Femur (tissue), 1 donor: ENCODE measurements around the gene PTPRE.

Experiments
- DNase-seq: peaks from one replicate; pipeline ENCODE4 v3.0.0-alpha.2; 2017

Gene PTPRE

DNA sequence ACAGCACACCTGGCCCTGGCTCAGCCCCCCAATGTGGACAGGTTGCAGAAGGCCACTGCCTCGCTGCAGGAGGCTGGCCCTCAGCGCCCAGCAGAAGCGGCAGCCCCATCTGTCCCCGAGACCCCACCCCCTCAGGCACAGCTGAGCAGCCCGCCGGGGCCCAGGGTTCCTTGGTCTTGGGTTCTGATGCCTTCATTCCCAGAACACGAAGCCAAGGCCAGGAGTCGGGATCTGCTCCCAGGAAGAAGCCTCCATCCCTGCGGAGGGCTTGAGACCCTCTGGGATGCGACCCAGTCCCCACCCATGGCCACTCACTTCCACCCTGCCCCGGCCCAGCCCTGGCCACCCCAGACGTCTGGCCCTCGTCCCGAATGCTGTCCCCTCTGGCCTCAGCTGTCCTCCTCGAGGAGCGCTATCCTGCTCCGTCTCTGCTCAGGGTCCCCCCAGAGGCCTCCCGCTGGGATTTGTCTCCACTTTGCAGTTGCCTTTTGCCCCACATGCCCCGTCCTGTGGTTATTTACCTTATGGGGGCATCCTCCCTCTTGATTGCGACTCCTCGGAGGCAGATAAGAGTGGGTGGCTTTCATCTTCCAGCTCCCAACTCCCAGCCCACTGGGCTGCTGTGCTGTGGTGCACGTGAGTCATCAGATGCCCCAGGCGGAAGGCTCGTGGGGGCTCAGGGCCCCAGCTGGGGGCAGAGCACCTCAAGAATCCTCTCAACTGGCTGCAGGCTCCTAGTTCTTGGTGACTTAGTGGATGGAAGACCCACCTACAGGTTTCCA lies 121.8 kb downstream of the PTPRE start:
- peak; percentile 15 for DNase-seq

DNA sequence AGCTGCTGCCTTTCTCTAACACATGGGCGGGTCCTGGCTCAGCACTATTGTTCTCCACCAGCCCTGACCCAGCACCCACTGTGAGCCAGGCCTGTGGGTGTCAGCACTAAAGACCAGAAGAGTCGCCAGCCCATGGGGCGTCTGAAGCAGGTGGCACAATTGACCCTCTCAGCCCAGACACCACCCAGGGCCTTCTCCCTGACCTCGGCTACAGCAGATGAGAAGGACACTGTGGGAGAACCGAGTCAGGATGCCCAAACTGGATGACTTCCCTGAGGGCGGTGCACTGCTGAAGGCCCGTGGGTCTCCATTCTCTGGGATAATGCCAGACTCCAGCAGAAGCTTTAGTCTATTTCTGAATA lies 122.4 kb downstream of the PTPRE start:
- no peak for DNase-seq

DNA sequence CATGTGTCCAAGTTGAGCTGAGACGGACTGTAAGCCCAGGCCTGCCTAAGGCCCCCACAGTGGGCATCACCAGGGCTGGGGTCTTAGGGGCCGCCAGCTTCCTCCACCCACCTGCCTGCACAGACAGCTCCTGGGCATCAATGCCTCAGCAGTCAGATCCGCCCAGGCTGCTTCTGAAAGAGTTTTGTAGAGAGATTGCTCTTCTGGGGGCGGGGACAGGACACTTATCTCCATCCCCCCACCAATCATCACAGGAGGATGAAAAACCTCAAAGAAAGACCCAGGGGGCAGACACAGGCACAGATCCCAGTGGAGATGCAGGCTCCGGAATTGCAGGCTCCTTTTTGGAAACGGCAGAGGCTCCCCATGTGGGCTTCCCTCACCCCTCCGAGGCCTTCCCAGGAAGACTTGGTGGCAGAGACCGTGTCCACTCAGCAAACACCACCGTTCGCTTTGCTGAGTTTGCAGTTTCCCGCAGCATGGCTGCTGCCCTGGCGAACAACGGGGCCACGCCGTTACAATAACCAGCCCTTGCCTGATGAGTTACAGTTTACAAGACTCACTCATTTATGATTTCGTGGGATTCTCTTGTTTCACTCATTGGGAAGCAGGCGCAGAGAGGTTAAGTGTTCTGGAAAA lies 122.9 kb downstream of the PTPRE start:
- no peak for DNase-seq

DNA sequence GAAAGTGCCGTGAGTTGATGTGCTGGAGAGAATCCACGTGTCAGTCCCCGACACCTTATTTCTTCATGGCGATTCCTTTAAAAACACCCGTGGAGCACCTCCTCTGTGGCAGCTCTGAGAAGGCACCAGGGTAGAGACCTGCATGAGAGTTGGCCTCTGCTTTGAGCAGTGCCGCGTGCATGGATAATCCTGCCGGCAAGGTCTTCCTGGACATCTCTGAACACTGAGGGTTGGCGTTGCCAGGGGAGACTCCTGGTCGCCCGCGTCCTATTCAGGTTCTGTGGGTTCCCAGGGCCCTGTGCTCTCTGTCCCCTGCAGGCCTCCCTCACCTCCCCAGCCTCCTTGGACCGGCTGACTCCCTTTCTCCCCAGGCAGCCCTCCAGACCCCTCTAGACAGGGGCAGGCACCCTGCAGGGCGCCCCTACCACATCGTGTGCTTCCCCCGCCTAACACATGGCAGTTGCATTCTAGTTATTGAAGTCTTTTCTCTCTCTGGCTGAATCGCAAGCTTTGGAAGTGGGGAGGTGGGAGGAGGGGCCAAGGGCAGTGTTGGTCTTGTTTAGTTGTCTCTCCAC lies 123.7 kb downstream of the PTPRE start:
- DNase-seq = no peak

DNA sequence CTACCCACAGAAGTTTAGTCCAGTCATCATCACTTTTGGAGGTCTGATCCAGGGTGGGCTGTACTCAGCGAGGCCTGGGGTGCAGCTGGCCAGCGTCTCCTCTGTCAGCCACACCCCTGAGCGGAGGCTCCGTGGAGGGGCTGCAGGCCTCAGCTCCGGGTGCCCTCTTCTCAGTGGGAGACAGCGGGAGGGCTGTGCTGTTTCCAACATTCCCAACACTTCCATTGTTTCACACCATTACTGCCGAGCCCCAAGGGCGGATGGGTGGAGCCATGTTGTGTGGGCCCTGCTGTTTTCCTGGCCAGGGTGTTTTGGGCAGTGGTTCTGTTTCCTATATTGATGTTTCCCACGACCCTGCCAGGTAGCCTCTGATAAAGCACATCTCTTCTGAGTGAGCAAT lies 124.3 kb downstream of the PTPRE start:
- DNase-seq = no peak

DNA sequence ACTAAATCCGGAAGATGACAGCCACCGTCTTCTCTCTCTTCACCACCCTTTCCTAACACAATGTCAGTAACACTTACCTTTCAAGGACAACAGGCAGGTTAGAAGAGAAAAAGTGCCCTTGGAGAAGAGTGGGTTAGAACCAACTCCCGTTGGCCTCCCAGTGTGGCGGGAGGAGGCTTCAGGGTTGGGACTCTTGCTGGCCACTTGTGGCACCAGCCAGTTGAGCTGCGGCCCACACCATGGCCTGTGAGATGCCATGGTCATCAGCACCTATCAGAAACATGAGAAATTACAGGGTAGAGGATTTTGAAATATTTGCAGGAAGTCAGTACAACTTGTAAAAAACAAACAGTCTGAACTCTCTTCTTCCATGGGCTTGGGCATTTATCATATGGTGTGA lies 125.6 kb downstream of the PTPRE start:
- no peak for DNase-seq

DNA sequence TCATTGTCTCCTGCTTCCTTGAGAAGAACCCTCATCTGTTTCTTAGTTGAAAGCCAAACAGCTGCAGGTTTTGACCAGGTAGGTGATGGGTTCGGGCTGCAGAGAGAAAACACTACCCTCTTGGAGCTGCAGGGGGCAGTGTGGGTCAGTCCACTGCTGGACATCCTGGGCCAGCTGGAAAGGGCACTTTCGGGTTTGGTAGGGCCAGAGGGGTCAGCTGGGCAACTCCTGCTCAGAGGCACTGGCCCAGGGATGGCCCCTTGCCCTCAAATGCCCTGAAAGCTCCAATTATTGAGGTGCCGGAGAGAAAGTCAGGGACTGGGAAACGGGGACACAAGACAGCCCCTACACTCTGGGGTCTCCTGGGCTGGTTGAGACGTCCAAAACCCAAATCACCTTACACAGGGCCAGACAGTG lies 128.7 kb downstream of the PTPRE start:
- DNase-seq = no peak

DNA sequence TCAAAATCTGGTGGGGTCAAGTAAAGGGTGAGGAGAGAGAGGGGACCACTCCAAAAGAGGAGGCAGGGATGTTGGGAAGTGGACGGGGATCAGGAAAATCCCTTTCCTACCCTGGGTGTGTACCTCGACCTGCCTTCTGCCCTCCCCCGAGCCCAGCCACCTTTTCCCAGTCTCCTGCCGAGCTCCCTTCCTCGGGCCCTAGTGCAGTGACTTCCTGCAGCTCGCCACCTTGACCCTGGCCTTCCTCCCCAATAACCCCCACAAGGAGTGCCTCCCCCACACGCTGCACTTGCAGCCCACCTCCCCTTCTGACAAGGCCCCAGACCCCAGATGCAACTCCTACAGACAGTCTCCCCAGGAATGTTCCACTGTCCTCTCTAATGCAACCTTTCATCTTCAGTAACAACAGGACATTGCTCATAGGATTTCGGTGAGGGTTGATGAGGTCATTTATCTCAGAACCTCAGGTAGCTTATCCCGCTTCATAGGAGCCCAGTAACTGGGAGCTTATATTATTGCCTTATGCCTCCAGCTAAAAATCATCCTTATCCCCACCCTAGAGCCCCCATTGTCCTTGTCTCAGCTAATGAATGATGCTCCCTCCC lies 129.2 kb downstream of the PTPRE start:
- DNase-seq = no peak

DNA sequence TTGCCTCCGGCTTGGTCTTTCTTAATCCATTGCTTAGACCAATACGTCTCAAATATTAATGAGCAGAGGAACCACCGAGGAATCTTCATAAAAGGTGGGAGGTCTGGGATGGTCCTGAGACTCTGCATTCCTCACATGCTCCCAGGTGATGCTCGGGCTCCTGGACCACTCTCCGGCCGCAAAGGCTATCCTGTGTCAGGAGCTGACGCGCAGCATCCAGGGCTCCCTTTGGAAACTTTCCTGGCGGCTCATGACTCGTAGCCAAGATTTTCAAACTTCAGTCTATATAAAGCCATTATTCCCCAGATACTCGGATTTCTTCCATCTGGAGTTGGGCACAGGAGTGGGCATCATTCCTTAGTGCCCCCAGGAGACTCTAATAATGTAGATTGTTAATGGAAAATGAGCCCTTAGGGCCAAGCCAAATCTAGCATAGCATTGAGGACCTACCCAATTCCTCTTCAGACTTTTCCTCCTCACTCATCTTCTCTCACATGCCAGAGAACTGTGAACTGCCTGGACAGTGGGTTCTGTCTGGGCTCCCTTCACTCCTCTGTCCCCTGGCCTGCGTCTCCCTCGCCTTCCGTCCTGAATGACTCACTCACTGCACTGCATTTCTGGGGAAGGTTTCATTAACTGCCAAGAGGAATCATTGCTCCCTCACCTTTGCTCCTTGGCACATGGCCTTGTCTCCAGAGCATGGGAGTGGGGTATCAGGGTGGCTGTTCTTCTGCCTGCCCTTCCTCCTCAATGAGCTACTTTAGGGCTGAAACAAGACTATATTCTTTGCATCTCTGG lies 130.0 kb downstream of the PTPRE start:
- DNase-seq = no peak

DNA sequence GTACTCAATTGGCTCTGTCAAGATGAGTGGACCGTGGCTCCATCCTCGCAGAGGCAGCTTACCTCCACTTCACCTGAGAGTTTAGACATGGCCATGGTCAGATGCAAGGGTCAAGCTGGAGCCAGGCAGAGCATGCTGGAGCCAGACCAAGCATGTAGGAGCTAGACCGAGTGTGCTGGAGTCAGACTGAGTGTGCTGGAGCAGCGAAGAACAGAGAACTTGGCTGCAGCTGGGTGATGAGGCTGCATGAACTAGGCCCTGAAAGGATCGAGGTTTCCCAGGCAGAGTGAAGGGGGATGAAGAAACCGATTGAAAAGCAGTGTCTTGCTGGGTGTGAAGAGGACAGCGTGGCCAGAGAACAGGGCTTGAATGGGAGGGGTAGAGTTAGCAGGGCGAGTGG lies 133.2 kb downstream of the PTPRE start:
- DNase-seq = no peak

DNA sequence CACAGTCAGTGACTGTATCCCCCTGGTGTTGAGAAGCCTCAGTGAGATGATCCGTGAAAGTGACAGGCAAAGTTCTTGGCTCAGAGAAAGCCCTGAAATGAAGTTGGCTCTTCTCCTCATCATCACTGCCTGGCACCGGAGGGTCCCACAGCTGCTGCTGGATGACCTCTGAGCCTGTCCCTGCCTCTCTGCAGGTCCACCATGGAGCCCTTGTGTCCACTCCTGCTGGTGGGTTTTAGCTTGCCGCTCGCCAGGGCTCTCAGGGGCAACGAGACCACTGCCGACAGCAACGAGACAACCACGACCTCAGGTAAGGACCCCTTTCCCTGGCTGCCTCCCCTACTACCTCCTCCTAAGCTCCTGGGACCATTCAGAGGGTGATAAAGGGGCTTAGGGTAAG lies 133.8 kb downstream of the PTPRE start:
- DNase-seq = no peak

DNA sequence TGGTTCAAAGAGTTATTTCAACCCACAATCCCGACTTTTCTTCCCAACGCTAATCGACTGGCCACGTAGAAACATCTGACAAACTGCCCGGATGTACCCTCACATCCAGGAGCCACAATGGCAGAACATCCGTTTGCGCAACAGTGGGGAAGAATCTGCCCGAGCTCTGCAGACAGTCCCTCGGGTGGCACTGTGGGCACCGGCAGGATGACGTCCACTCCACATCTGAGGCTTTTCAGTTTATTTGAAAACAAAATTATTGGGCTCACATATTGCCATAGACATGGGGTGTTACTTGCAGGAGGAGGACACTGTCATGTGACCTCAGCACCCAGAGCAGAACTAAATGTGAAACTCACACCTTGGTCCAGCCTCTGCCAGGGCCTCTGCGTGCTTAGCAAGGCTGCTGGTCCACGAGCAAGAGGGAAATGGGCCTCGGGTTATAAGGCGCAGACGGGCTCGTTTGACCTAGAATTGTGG lies 135.3 kb downstream of the PTPRE start:
- DNase-seq = no peak

DNA sequence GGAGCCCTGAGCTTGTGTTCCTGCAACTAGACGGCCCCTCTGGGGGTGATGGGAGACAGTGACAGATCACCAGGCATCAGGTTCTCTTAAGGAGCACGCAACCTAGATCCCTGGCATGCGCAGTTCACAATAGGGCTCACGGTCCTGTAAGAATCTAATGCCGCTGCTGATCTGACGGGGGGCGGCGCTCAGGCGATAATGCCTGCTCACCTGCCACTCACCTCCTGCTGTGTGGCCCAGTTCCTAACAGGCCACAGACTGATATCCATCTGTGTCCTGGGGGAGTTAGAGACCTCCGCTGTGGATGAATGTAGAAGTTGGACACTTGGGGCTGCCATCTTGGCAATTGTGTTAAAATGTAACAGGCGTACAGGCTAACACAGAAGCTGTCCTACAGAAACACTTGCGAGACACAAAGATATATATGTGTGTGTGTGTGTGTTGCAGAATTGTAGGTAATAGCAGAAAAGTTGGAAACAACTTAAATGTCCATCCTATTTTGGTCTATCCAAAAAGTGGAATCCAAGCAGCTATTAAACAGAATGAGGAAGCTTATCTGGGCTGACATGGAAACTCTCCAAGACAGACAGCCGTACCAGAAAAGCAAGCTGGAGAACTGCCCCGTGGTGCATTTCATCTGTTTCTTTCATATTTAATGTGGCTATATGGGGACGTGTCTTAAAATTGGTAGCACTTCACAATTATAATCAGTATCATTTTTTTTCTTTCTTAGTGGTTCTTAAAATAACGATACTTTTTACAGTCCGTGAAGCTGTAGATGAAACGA lies 136.5 kb downstream of the PTPRE start:
- DNase-seq = no peak

DNA sequence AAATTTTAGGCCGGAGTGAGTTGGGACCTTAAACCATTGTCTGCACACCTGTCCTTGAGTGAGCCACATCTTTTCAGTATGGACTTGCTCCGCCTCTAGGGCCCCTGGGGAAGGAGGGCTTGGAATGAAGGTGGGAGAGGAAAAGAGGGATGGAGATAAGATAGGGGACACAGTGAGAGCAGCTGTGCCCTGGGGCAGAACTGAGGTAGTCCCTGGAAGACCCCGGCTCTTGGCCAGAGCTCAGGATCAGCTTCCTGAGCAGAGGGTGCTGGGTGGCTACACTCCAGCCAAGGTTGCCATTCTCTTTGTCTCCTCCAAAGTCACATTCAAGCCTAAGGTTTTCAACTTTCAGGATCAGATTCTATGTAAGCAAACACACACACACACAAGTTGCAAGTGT lies 137.3 kb downstream of the PTPRE start:
- no peak for DNase-seq

DNA sequence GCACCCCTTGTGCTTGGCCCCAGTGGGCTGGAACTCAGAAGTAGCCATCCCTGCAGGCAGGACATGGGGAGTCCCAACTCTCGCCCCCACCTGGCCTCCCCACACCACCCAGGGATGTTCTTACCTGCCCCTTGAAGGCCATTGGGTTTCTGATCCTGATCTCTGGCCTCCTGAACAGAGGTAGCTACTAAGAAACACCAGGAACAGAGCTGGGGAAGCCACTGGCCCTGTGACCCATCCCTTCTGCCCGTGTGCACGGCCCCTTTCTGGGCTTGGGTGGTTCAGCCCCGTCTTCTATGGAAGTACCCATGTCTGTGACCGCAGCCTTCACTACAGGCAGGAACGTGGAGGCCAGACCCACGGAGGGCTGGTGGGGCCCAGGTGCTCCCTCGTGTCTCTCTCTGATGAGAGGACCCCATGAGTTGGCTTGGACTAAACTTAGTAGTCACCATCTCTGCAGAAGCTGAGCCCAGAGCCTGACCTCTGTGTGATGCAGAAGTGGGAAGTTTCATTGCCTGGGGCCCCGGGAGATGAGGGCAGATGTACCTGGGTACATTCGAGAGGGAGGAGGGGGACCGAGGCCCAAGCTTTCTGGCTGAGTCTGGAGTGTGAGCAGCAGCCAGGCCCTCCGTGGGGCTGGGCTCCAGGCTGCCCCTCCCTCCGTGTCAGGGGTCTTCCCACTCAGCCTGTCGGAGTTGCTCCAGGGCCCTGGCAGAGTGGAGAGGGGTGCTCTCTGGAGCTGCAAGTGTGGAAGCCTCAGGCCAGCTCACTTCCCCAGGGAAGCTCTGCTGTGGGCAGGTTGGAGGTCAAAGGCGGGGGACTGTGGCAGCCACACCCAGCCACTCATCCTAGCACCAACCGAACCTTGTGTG lies 138.3 kb downstream of the PTPRE start:
- DNase-seq = no peak

DNA sequence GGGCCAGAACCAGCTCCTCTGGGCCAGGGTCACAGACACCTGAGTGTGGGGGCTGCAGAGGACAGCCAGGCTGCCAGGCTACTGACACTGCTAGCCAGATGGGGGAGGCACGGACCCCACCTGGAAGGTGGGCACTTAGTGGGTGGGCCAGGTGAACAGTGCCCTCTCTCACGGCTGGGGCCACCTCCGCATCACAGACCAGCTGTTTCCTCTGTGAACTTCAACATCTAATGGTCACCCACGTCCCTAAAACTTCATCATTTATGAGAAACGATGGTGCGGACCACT lies 138.9 kb downstream of the PTPRE start:
- DNase-seq = no peak

DNA sequence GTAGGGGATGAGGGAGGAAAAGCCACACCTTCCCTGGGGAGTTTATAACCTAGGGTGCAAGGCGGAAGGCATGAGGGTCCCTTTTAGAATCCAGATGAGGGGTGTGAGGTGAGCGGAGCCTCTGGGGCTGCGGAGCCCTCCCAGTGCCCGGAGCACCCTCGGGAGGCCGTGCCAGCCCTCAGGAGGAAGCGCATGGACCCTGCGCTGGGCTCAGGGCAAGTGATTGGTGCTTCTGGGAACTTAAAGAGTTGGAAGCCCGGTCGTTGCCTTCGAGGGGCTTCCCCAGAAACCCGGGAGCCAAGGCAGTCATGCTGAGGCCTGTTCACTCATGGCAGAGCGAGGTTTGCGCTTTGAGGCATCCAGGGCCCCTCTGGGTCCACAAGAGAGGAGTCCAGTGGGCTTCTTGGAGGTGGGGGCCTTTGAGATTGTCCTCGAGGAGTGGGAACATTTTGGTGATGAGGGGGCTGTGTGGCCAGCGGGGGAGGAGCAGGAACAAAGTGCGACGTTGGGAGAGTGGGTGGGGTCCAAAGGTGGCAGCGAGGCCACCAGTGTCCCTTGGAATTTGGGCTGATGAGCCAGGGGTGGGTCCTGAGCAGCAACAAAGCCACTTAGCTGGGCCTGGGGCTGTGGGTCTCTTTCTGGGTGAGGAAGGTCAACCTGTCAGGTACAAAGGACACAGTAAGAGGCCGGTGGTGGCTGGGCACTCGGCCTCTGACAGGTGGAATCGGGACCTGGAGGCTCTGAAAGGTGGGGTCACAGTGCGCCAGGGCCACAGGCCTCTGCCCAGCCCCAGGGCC lies 139.5 kb downstream of the PTPRE start:
- no peak for DNase-seq

DNA sequence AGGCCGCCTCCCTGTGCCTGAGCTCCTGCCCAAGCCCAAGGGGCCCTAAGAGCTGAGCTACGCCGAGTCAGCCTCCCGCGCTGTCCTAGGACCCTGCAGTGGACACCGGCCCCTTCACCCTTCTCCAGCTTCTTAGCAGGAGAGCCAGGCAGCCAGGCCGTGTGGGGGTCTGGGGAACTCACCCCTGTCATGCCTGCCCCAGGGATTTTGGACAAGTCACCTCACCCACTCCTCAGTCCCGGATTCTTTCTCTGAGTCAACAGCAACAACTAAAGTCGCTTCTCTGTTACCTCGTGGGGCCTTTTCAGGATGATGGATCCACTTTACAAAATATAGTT lies 140.0 kb downstream of the PTPRE start:
- DNase-seq = no peak

DNA sequence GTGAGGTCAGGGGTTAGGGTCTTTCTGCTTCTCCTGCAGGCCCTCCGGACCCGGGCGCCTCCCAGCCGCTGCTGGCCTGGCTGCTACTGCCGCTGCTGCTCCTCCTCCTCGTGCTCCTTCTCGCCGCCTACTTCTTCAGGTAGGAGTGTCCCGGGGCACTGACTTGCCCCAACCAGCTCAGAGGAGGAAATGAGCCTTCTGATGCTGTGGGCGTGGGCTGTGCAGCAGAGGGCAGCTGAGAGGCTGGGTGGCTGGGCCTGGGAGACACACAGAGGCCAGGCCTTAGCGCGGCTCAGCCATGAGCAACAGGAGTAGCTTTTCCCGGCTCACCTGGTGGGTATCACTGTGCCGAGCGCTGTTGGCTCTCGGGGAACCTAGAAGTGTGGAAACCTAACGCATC lies 140.4 kb downstream of the PTPRE start:
- DNase-seq = peak; percentile 81

DNA sequence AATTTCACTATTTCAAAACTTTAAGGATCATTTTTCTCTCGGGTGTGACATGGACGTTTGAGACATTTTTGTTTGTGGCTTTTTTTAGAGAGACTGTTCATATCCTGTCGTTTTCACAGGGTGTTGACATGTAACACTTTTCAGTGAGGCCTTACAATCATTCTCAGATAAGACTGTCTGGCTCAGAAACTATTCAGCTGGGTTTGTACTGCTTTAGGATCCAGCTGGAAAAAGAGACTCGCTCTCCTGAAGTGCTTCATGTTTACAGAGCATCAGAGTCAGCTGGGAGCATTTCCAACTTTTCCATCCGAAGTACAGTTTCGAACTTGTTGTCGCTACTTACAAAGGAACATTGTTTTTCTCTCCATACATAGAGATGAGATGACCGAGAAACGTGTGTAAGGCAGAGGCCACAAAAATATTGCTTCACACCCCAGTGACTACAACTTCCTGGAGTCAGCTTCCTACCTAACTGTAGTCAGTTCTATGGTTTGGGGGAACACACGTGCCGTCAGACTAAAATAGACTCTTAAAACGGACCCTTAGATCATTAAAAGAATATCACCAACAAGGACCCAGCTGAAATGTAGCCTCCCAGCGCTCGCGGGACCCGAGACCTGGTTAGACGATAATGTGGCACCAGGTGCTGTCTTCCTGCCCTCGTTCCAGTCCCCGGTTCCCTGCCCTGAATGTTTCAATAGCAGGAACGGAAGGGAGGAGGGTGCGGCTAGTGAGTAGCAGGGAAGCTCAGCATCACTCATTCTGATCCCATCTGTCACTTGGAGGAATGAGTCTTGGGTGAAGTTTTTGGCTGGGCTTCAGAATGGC lies 141.3 kb downstream of the PTPRE start:
- peak; percentile 49 for DNase-seq
